GM12878 (cell line): ENCODE results near the gene MYO15B. TPM values are rescaled to one million over a fixed set of nuclear protein-coding genes. Genes with fewer than 3 reads are reported as not detected.

Experiments used
- ATAC-seq: fragments of 200-7000 bp; cut with Tn5 transposase; 3 replicates; pipeline ENCODE4 v1.9.1; 2020; ENCODE audit warnings: mild to moderate bottlenecking, moderate library complexity
- BruUV-seq: library from RNA; stranded (reverse); fragments of 400-500 nt; replicated peaks from 2 replicates; lab custom pipeline; 2021; lab: Mats Ljungman, UMichigan
- CTCF ChIA-PET: fragments of 300-600 bp; sonication (Branson Sonifier 250); formaldehyde crosslinking; extraction: SDS; loops from one replicate; lab custom pipeline; 2021; ENCODE audit warnings: inconsistent platforms; lab: Yijun Ruan, JAX
- POLR2A ChIA-PET: fragments of 350-600 bp; formaldehyde crosslinking; extraction: SDS; loops from one replicate; lab custom pipeline; 2021; ENCODE audit warnings: inconsistent platforms; lab: Charles Lee
- RAD21 ChIA-PET: fragments of 300-600 bp; sonication (Branson Sonifier 250); formaldehyde crosslinking; loops from one replicate; lab custom pipeline; 2023; ENCODE audit warnings: antibody characterized with exemption; ENCODE audit not compliant: unreplicated experiment; lab: Charles Lee
- SMC1A ChIA-PET: fragments of 300-600 bp; sonication (Branson Sonifier 250); formaldehyde crosslinking; loops from one replicate; lab custom pipeline; 2023; ENCODE audit not compliant: unreplicated experiment, uncharacterized antibody; lab: Charles Lee
- DNase-seq: peaks from one replicate; pipeline ENCODE4 v3.0.0-alpha.2; 2011; ENCODE audit warnings: low read depth, low spot score
- FAIRE-seq: peaks from 3 replicates; lab custom pipeline; 2011; peaks lifted over from hg19 to GRCh38; lab: Jason Lieb, UNC
- H2AFZ ChIP-seq: 2 replicates; pipeline ENCODE4 v1.6.0; 2011; ENCODE audit warnings: low read depth, low read length, control low read depth; ENCODE audit not compliant: control insufficient read depth
- H3K27ac ChIP-seq: 2 replicates; pipeline ENCODE4 v1.5.1; 2011; ENCODE audit warnings: control low read depth; ENCODE audit not compliant: control insufficient read depth, insufficient read depth
- H3K27me3 ChIP-seq, 2 experiments: replicated peaks in 1 of 2; 2 replicates each; pipeline versions ENCODE4 v1.6.0 to v1.6.1; 2011; ENCODE audit warnings: low read length in 1 of 2; ENCODE audit not compliant: control insufficient read depth in 2 of 2, insufficient read depth in 2 of 2
- H3K36me3 ChIP-seq, 2 experiments: 2 replicates each; pipeline ENCODE4 v1.5.1; 2011; ENCODE audit warnings: low read length in 1 of 2; ENCODE audit not compliant: control insufficient read depth in 2 of 2, insufficient read depth in 2 of 2
- H3K4me1 ChIP-seq: 2 replicates; pipeline ENCODE4 v1.6.1; 2011; ENCODE audit warnings: mild to moderate bottlenecking, low read length, moderate library complexity, mixed read lengths; ENCODE audit not compliant: control insufficient read depth, insufficient read depth
- H3K4me2 ChIP-seq: 2 replicates; pipeline ENCODE4 v1.6.0; 2011; ENCODE audit warnings: control low read depth; ENCODE audit not compliant: control insufficient read depth, insufficient read depth
- H3K4me3 ChIP-seq: fragments of 200-600 bp; sonication (generic); 2 replicates; pipeline ENCODE4 v1.5.1; 2016
- H3K79me2 ChIP-seq: 2 replicates; pipeline ENCODE4 v1.6.0; 2011; ENCODE audit warnings: low read length; ENCODE audit not compliant: control insufficient read depth, insufficient read depth
- H3K9ac ChIP-seq: 2 replicates; pipeline ENCODE4 v1.8.0; 2011; ENCODE audit warnings: low read length, control low read depth, mixed read lengths; ENCODE audit not compliant: control insufficient read depth, insufficient read depth
- H3K9me3 ChIP-seq: replicated peaks from 3 replicates; pipeline ENCODE4 v1.5.1; 2011; ENCODE audit warnings: mild to moderate bottlenecking, low read length; ENCODE audit not compliant: control insufficient read depth, insufficient read depth
- H4K20me1 ChIP-seq: 2 replicates; pipeline ENCODE4 v1.6.0; 2011; ENCODE audit not compliant: control insufficient read depth, insufficient read depth
- BMI1 ChIP-seq: fragments of 450-650 bp; IDR thresholded peaks from 2 replicates; pipeline ENCODE4 v1.6.1; 2016; ENCODE audit warnings: mild to moderate bottlenecking, moderate library complexity, borderline replicate concordance
- CBX3 ChIP-seq: fragments of 200-600 bp; sonication (generic); IDR thresholded peaks from 2 replicates; pipeline ENCODE4 v1.6.1; 2016; ENCODE audit warnings: low read depth, borderline replicate concordance
- CREB1 ChIP-seq: IDR thresholded peaks from 2 replicates; pipeline ENCODE4 v1.6.1; 2012; ENCODE audit warnings: low read depth, mild to moderate bottlenecking, inconsistent platforms
- ETV6 ChIP-seq, 2 experiments: fragments of 450-650 bp in 1 of 2; IDR thresholded peaks in 1 of 2; conservative IDR thresholded peaks in 1 of 2; 2 replicates each; pipeline ENCODE4 v1.6.1; 2014; ENCODE audit warnings: antibody characterized with exemption in 1 of 2, borderline replicate concordance in 1 of 2, low read depth in 1 of 2, mild to moderate bottlenecking in 1 of 2, moderate library complexity in 1 of 2
- HCFC1 ChIP-seq: fragments of 150-350 bp; IDR thresholded peaks from 2 replicates; pipeline ENCODE4 v1.6.1; 2014; ENCODE audit warnings: low read length
- LARP7 ChIP-seq: fragments of 450-650 bp; IDR thresholded peaks from 2 replicates; pipeline ENCODE4 v1.6.1; 2017; ENCODE audit warnings: mild to moderate bottlenecking
- MYB ChIP-seq: fragments of 150-350 bp; IDR thresholded peaks from 2 replicates; pipeline ENCODE4 v1.6.1; 2014; ENCODE audit warnings: mild to moderate bottlenecking, low read depth, low read length, borderline replicate concordance
- NFYA ChIP-seq: IDR thresholded peaks from 2 replicates; pipeline ENCODE4 v1.6.1; 2011; ENCODE audit warnings: low read depth, mild to moderate bottlenecking, low read length, improper control_type of control experiment, borderline replicate concordance
- RAD51 ChIP-seq: fragments of 450-650 bp; IDR thresholded peaks from 2 replicates; pipeline ENCODE4 v1.6.1; 2016; ENCODE audit warnings: moderate library complexity, mild to moderate bottlenecking, inconsistent platforms
- SMAD1 ChIP-seq: fragments of 450-650 bp; IDR thresholded peaks from 2 replicates; pipeline ENCODE4 v1.6.1; 2018; ENCODE audit warnings: mild to moderate bottlenecking, low read depth; ENCODE audit not compliant: partially characterized antibody
- WRNIP1 ChIP-seq: IDR thresholded peaks from 2 replicates; pipeline ENCODE4 v1.6.1; 2011; ENCODE audit warnings: low read depth, low read length, improper control_type of control experiment, borderline replicate concordance
- ZBTB11 ChIP-seq: fragments of 450-650 bp; formaldehyde crosslinking; IDR thresholded peaks from 2 replicates; pipeline ENCODE4 v1.5.0; 2022; ENCODE audit warnings: mild to moderate bottlenecking, missing genetic modification characterization
- WGBS: methylation state at CpG from one replicate; pipeline ENCODE4 v1.1.6; 2016; ENCODE audit warnings: low lambda C conversion rate; ENCODE audit not compliant: insufficient replicate concordance, insufficient coverage; ENCODE audit errors: missing lambda C conversion rate; 5-methylcytosine and 5-hydroxymethylcytosine counted together
- in situ Hi-C: fragments of 300-500 bp; cut with MboI; formaldehyde crosslinking; loops from 9 replicates; pipeline ENCODE4 v1.14.3; 2018; ENCODE audit warnings: mixed read lengths
- intact Hi-C: fragments of 100-400 bp; cut with micrococcal nuclease; formaldehyde crosslinking; loops from one replicate; pipeline ENCODE4 v1.14.2; 2022; ENCODE audit not compliant: unreplicated experiment
- polyA plus RNA-seq, 11 experiments: library from polyadenylated mRNA; depleted of rRNA in 4 of 11; unstranded in 6 of 11; stranded (reverse) in 5 of 11; fragments of >200 nt; fragmentation: Nextera tagmentation in 4 of 11; fragmentation: Illumina TruSeq in 1 of 11; extraction: Ambion mirVana in 4 of 11; extraction: Trizol in 1 of 11; gene quantifications; 1 replicate in 1 of 11; 2 replicates in 10 of 11; pipeline versions ENCODE4 v1.2.1 to v1.2.3, GENCODE V29; 2011 to 2016; ENCODE audit warnings: inconsistent platforms in 2 of 11, missing spikeins in 2 of 11, low read depth in 1 of 11
- total RNA-seq, 4 experiments: library from RNA; depleted of rRNA in 3 of 4; stranded (reverse); fragments of >200 nt in 3 of 4; fragmentation: Illumina TruSeq in 1 of 4; extraction: Trizol in 1 of 4; gene quantifications; 2 replicates each; pipeline versions ENCODE4 v1.2.1 to v1.2.3, GENCODE V29; 2013 to 2021

The MYO15B gene
- total and polyA plus RNA-seq, 10 of the 15 experiments (the other 5 are each of a cell fraction or from before 2014, with no cell fraction given), result 0.67 to 15.4 (median 2.3) TPM; not detected in 1

- Histone ChIP-seq H3K9me3 (no peaks in the 10 kb centered on the region), H3K4me2 (no peak overlapping the region), H3K9ac (no peak overlapping the region), H3K4me1 (no peaks in the 10 kb centered on the region), H2AFZ (no peak overlapping the region), H4K20me1 (no peaks in the 10 kb centered on the region), H3K36me3 (no peaks in the 10 kb centered on the region), H3K4me3 (no peak overlapping the region), H3K79me2 (no peaks in the 10 kb centered on the region), H3K27me3 (no peaks in the 10 kb centered on the region), H3K27ac (no peak overlapping the region)
- in situ Hi-C loops, result no loop called here
- TF ChIP-seq CREB1 (no peak), ZBTB11 (CRISPR knock-in tag) (no peak), WRNIP1 (no peak), BMI1 (no peak), HCFC1 (no peak), ETV6 (conservative IDR thresholded peaks at IDR 0.05 in 1 of 2, IDR thresholded peaks at IDR 0.05 in 1 of 2; ENCODE audit: borderline replicate concordance in 1 of 2, low read depth in 1 of 2) (no peak), NFYA (no peak), LARP7 (no peak), SMAD1 (no peak), MYB (no peak), CBX3 (no peak), RAD51 (no peak)
- FAIRE-seq (no peak), DNase-seq (no peak), ATAC-seq (no peak)
- ChIA-PET RAD21 (no interaction called here), POLR2A (no interaction called here), CTCF (interaction anchor here (0.5 kb wide), 1 partner anchor 135 kb away, joined by 3 read pairs; no protein-coding TSS in a partner anchor), SMC1A (interaction anchor here (0.9 kb wide), 1 partner anchor 88 kb away, joined by 3 read pairs; the partner anchor contains the start of gene TMEM94)
- intact Hi-C loops, result no loop called here
- BruUV-seq, result no TSS peak
- WGBS, result 60% methylated on average over 8 of the region's 8 CpGs
Observed at GRCh38 chr17:75544250-75544649, 43.4 kb upstream of the MYO15B start.
